Measurements from ENCODE around the gene ZBTB20.
"Not testable (repeated sequence)": the region's sequence is repeated elsewhere in the genome, so short reads cannot be mapped to it uniquely, and the experiment has no call there.

ZBTB20 gene

GRCh38 chr3:115120597-115120996, 26.5 kb downstream of the ZBTB20 start:
- no peak for DNase-seq (ENCODE audit: low spot score)
- no peak for TF ChIP-seq CTCF (IDR thresholded peaks at IDR 0.05; ENCODE audit: extremely low read depth, insufficient read depth, missing control alignments)
- in situ Hi-C loops (cut with MboI; ENCODE audit: low pct_unique_long_range_greater_than_20kb, low sequenced_read_pairs, unreplicated experiment): no loop called here

- DNase-seq (ENCODE audit: low spot score): no peak
- in situ Hi-C loops (cut with MboI; ENCODE audit: low pct_unique_long_range_greater_than_20kb, low sequenced_read_pairs, unreplicated experiment): no loop called here
- no peak for TF ChIP-seq CTCF (IDR thresholded peaks at IDR 0.05; ENCODE audit: extremely low read depth, insufficient read depth, missing control alignments)
Measured at GRCh38 chr3:115113367-115113766, 33.7 kb downstream of the ZBTB20 start.

GRCh38 chr3:115111632-115112031, 35.5 kb downstream of the ZBTB20 start:
- TF ChIP-seq CTCF (IDR thresholded peaks at IDR 0.05; ENCODE audit: extremely low read depth, insufficient read depth, missing control alignments): no peak
- in situ Hi-C loops (cut with MboI; ENCODE audit: low pct_unique_long_range_greater_than_20kb, low sequenced_read_pairs, unreplicated experiment): no loop called here
- DNase-seq (ENCODE audit: low spot score): no peak

GRCh38 chr3:115110830-115111229, 36.3 kb downstream of the ZBTB20 start:
- in situ Hi-C loops (cut with MboI; ENCODE audit: low pct_unique_long_range_greater_than_20kb, low sequenced_read_pairs, unreplicated experiment): no loop called here
- no peak for DNase-seq (ENCODE audit: low spot score)
- no peak for TF ChIP-seq CTCF (IDR thresholded peaks at IDR 0.05; ENCODE audit: extremely low read depth, insufficient read depth, missing control alignments)

- DNase-seq (ENCODE audit: low spot score); in situ Hi-C loops (cut with MboI; ENCODE audit: low pct_unique_long_range_greater_than_20kb, low sequenced_read_pairs, unreplicated experiment): not testable (repeated sequence)
Measured at GRCh38 chr3:115110066-115110465, 37.0 kb downstream of the ZBTB20 start.

- in situ Hi-C loops (cut with MboI; ENCODE audit: low pct_unique_long_range_greater_than_20kb, low sequenced_read_pairs, unreplicated experiment): no loop called here
- no peak for TF ChIP-seq CTCF (IDR thresholded peaks at IDR 0.05; ENCODE audit: extremely low read depth, insufficient read depth, missing control alignments)
- DNase-seq (ENCODE audit: low spot score): no peak
Measured at GRCh38 chr3:115108614-115109013, 38.5 kb downstream of the ZBTB20 start.

- in situ Hi-C loops (cut with MboI; ENCODE audit: low pct_unique_long_range_greater_than_20kb, low sequenced_read_pairs, unreplicated experiment): no loop called here
Measured at GRCh38 chr3:115102046-115102445, 45.0 kb downstream of the ZBTB20 start.

More at GRCh38 chr3:115102046-115102445, 45.0 kb downstream of the ZBTB20 start:
- DNase-seq (ENCODE audit: low spot score): no peak
- no peak for TF ChIP-seq CTCF (IDR thresholded peaks at IDR 0.05; ENCODE audit: extremely low read depth, insufficient read depth, missing control alignments)
